ENCODE measurements around the gene P2RX4.
"Not testable (repeated sequence)": the region's sequence is repeated elsewhere in the genome, so short reads cannot be mapped to it uniquely, and the experiment has no call there.

Gene P2RX4

GRCh38 chr12:121223292-121224285, 13.7 kb downstream of the P2RX4 start:
- peak in 1 of 2 donors; percentile 20 for DNase-seq (ENCODE audit: low read depth in 2 of 2)

- DNase-seq (ENCODE audit: low read depth in 2 of 2): no peak
Measured at GRCh38 chr12:121224591-121224990, 14.7 kb downstream of the P2RX4 start.

DNA sequence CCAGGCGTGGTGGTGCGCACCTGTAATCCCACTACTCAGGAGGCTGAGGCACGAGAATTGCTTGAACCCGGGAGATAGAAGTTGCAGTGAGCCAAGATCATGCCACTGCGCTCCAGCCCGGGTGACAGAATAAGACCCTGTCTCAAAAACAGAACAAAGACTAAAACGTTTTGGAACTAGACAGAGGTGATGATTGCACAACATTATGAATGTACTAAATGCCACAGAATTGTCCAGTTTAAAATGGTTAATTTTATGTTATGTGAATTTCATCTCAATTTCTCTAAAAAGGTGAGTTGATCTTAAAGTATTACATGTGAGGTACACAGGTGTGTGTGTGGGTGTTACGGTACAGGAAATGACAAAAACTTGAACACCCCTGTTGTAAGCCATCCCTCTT, 16.5 kb downstream of the P2RX4 start:
- DNase-seq (ENCODE audit: low read depth in 2 of 2): no peak

GRCh38 chr12:121226871-121227270, 16.9 kb downstream of the P2RX4 start:
- not testable (repeated sequence) for DNase-seq (ENCODE audit: low read depth in 2 of 2)

GRCh38 chr12:121227294-121227693, 17.4 kb downstream of the P2RX4 start:
- DNase-seq (ENCODE audit: low read depth in 2 of 2): no peak

DNA sequence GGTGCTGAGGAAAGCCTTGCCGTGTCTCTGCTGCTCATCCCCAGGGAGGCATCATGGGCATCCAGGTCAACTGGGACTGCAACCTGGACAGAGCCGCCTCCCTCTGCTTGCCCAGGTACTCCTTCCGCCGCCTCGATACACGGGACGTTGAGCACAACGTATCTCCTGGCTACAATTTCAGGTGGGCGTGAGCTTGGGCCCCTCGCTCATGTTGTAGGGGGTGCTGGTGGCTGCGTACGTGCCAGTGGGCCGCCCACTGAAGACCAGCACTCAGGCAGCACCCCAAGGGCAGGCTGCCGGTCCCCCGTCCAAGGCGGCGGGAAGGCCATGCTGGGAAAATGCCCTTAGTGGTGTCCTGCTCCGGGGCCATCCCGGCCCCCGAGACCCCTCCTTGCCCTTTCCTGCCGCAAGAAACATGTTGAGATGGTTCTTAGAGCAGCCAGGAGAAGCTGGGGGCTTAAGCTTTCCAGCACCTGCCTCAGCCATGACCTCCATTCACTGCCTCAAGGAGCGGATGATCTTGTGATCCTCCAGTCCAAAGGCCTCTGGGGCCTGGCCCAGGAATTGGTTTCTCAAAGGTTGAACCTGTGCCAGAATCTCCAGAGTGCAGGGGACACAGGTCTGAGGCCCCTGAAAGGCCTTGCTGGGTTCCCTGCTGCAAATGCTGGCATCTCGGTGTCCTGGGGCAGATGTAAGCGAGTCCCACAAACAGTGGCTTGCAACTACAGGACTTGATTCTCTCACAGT, 19.2 kb downstream of the P2RX4 start:
- DNase-seq (ENCODE audit: low read depth in 2 of 2): no peak

GRCh38 chr12:121229826-121230537, 20.1 kb downstream of the P2RX4 start:
- peak; percentile 42 to 49 for DNase-seq (ENCODE audit: low read depth in 2 of 2)

- DNase-seq (ENCODE audit: low read depth in 2 of 2): no peak
Measured at GRCh38 chr12:121230538-121230907, 20.6 kb downstream of the P2RX4 start.

DNA sequence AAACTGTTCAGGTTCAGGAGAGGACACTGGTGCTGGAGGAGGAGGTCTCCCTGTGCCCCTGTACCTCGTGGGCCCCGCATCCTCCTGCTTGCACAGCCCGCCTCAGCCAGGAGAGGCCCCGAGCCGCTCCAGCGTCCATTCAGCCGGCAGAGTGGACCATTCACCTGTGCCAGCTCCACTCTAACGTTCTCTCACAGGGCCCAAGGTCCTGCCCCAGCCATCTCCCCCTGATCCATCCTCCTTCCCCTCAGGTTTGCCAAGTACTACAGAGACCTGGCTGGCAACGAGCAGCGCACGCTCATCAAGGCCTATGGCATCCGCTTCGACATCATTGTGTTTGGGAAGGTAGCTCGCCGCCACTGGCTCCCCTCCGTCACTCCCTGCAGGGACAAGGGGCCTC, 22.2 kb downstream of the P2RX4 start:
- DNase-seq (ENCODE audit: low read depth in 2 of 2): no peak

GRCh38 chr12:121232977-121233627, 23.2 kb downstream of the P2RX4 start:
- DNase-seq (ENCODE audit: low read depth in 2 of 2): no peak

DNA sequence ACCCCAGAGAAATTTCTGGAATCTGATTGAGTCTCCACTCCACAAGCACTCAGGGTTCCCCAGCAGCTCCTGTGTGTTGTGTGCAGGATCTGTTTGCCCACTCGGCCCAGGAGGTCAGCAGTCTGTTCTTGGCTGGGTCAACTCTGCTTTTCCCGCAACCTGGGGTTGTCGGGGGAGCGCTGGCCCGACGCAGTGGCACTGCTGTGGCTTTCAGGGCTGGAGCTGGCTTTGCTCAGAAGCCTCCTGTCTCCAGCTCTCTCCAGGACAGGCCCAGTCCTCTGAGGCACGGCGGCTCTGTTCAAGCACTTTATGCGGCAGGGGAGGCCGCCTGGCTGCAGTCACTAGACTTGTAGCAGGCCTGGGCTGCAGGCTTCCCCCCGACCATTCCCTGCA, 23.7 kb downstream of the P2RX4 start:
- DNase-seq (ENCODE audit: low read depth in 2 of 2): no peak

DNA sequence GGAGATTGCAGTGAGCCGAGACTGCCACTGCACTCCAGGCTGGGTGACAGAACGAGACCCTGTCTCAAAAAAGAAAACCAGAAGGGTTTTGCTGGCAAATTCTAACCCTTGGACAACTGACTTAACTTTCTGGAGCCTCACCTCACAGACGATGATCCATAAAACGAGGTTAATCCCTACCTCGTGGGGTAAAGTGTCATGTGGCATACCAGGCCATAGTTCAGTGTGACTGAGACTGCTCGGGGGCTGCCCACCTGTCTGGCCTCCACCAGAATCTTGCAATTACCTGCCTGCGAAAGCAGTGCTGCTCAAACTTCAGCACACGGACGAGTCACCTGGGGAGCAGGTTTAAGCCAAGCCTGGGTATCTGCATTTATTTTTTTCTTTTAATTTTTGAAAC, 26.8 kb downstream of the P2RX4 start:
- no peak for DNase-seq (ENCODE audit: low read depth in 2 of 2)

- no peak for DNase-seq (ENCODE audit: low read depth in 2 of 2)
Measured at GRCh38 chr12:121237415-121237814, 27.5 kb downstream of the P2RX4 start.

GRCh38 chr12:121238086-121238485, 28.2 kb downstream of the P2RX4 start:
- DNase-seq (ENCODE audit: low read depth in 2 of 2): no peak

GRCh38 chr12:121238604-121239350, 28.8 kb downstream of the P2RX4 start:
- no peak for DNase-seq (ENCODE audit: low read depth in 2 of 2)

- no peak for DNase-seq (ENCODE audit: low read depth in 2 of 2)
Measured at GRCh38 chr12:121239351-121240061, 29.6 kb downstream of the P2RX4 start.

- DNase-seq (ENCODE audit: low read depth in 2 of 2): no peak
Measured at GRCh38 chr12:121240062-121240420, 30.1 kb downstream of the P2RX4 start.

DNA sequence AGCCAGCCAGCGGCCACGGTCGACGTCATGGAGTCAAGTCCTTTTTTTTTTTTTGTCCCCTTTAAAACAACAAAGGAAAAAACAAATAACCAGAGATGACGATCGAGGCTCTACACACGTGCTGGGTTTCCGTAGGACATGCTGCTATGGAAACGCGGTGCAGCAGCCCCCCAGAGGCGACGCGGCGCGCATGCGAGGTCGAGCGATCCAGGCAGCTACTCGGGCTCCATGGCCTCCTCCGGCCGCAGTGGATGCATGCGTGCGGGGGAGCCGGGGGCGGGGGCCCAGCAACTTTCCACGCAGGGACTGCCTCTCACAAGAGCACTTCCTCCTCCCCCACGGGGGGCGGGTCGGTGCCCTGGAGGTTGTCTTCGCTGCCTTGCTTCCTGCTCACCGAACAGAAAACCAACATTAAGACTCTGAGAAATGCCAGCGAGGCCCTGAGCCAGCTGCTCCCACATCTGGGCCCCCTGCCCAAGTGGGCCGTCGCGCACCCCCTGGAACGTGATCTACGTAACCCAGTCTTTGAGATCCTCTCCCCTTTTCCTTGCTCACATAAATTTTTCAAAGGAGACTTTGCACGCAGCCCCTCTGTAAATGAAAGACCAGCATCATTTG, 30.7 kb downstream of the P2RX4 start:
- DNase-seq (ENCODE audit: low read depth in 2 of 2): peak; percentile 69 to 78

GRCh38 chr12:121241156-121241970, 31.4 kb downstream of the P2RX4 start:
- DNase-seq (ENCODE audit: low read depth in 2 of 2): no peak
